GM21423 (cell line): ENCODE measurements around the gene HRAS.

Experiments used
- ATAC-seq: cut with Tn5 transposase; IDR thresholded peaks from one replicate; pipeline ENCODE4 v1.9.1; 2021; ENCODE audit warnings: mild to moderate bottlenecking, moderate library complexity; ENCODE audit not compliant: unreplicated experiment

HRAS gene

DNA sequence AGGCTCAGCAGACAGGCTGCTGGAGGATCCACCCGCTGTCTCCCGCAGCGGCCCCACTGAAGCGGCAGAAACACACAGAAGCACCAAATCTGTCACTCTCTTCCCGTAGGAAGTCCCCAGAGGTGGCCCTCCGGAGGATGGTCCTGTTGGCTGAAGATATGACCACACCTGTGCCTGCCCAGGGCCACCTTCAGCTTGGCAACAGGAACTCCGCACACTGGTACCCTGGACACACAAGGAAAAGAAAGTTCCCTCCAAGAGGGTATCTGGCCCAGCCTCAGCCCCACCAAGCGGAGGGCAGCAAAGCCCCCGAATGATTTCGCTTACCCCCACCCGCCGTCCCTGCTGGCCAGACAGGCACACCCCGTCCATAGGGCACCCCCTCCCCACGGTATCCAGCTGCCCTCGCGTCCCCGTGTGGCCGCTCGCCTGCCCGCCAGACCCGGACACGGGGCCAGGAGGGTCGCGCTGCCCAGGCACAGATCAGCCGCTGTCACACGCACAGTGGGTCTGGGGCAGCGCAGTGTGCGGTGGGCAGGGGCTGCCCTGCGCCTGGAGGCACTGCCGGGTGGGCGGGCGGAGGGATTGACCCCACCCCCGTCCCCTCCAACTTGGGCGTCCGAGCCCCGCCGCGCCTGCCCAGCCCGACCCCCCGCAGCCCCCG, 32.4 kb upstream of the HRAS start:
- ATAC-seq: no peak

DNA sequence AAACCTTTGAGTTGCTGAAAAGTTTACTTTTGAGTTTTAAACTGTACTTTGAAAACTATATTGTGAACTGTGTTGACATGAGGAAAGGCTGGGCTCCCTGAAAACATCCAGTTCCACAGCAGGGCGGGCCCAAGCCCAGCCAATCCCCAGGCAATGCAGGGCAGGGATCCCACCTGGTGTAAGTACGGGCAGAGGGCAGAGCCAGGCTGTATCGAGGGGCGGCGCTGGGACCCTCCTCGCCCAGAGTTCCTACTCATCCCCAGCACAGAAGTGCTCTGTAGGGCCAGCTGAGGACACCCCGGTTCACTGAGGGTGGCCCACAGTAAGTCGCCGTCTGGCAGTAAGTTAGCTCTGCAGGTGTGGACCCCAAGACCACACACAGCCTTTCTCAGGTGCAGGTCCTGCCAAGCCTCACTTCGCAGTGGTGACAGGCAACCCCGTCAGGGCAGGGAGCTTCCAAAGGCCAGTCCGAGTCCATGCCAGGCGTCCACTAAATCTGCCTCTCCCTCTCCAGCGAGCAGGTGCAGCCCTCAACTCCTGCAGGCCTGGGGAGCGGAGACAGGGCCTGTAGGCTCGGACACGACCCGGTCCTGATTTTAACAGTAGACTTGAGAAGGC, 31.7 kb upstream of the HRAS start:
- no peak for ATAC-seq

DNA sequence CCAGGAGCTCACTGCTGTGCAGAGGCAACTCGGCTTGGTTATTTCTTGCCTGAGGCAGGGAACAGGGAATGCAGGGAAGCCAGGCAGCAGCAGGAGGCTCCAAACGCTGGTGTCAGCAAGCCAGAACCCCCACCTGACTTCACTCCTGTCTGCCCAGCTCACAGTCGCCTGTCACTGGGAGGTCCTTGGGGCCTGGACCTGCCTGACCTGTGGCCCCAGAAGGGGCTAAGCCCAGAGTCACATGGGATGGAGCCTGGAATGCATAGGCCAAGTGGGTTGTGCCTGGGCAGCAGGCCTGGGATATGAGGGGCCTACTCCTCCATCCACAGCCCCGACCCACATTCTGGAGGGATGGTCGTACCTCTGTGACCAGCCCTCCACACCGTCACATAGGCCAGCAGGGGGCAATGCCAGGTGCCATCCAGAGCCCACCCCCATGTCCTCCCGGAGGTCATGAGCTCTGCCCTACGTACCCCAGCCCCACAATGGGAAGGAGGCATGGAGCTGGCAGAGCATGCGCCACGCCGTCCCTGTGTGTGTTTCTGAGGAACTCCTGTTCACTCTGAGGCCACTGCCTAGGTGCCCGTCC, 30.6 kb upstream of the HRAS start:
- no peak for ATAC-seq

- ATAC-seq: no peak
These were observed 28.6 kb upstream of the HRAS start for GRCh38 chr11:563812-564578.

DNA sequence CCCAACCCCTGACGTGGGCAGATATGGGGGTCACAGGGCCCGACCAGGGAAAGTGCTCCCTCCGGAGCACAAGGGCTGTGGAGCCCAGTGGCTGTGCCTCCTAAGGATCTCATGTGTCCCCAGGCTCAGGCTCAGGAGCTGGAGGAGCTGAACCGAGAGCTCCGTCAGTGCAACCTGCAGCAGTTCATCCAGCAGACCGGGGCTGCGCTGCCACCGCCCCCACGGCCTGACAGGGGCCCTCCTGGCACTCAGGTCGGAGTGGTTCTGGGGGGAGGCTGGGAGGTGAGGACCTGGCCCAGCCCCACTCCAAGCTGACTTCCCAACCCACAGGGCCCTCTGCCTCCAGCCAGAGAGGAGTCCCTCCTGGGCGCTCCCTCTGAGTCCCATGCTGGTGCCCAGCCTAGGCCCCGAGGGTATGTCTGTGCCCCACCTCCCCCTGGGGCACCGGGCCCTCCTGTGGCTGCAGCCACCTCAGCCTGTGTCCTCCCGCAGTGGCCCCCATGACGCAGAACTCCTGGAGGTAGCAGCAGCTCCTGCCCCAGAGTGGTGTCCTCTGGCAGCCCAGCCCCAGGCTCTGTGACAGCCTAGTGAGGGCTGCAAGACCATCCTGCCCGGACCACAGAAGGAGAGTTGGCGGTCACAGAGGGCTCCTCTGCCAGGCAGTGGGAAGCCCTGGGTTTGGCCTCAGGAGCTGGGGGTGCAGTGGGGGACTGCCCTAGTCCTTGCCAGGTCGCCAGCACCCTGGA, 27.9 kb upstream of the HRAS start:
- ATAC-seq: no peak

- no peak for ATAC-seq
These were observed 26.8 kb upstream of the HRAS start for GRCh38 chr11:562046-562645.

DNA sequence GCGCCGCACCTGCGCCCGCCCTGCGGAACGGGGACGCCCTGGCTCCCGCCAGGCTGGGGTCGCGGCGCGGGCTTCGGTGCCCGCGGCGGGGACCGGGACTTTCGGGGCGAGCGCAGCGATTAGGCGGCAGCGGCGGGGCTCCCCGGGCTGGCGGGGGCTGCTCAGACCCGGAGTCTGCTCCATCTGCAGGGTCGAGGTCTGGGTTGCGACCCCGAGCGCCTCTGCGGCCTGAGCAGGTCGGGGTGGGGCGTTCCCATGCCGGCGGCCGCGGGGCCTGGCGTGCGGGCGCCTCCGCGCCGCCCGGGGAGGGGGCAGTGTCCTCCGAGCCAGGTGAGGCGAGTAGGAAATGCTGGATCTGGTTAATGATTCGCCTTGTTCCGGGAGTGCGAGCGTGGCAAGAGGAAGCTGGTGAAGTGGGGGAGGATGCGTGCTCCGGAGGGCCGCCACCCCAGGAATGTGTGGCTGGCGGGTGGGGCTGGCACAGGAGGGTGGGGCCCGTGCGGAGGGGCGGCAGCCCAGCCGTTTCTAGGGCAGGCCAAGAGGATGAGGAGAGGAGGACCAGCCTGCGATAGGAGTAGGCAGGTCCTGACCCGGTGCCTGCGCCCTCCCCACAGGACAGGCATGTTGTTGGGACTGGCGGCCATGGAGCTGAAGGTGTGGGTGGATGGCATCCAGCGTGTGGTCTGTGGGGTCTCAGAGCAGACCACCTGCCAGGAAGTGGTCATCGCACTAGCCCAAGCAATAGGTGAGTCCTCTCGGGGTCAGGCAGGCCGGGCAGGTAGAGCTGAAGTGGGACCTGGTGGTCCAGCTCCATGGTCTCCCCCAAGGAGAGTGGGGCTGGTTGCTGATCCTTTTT, 26.0 kb upstream of the HRAS start:
- peak; percentile 19 for ATAC-seq

DNA sequence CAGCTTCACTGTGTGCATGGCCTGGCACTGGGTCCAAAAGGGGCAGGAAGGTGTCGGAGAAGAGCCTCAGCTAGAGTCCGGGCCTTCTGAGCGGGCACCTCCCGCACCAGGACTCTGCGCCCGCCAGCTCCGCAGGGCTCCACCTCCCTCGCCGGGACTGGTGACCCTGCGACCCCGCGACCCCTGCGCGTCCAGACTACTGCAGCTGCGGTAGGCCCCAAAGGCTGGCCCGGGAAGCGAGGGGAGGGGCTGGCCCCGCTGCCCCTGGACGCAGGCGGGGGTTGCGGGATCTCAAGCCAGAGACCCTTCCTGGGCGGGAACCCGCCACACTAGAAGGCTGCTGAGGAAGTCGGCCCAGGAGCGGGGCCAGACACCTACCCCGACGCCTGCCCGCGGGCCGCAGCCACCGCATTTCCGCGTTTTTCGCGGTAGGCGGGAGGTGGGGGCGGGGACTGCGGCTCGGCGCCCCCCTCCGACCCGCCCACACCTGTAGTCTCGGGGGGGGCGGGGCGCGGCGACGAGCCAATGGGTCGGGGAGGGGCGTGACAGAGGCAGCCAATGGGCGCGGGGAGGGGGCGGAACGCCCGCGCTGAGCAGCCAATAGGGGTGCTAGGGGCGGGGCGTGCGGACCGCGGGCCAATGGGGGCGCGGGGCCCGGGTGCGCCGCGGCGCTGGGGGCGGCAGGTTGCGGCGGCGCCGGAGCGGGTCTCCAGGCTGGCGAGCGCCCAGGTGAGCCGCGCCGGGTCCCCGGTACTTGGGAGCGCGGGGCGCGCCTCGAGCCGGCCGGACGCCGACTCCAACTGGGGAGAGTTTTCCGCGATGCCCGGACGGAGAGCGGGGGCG, 25.1 kb upstream of the HRAS start, which contains the start of the genes LMNTD2 and RASSF7:
TSS of gene LMNTD2 (minus strand) at position 434 of the 843 bp plus-strand sequence. CDS start at position 412, 22 bp downstream.
TSS of gene RASSF7 (plus strand) at position 666 of the 843 bp plus-strand sequence. CDS start 799 bp downstream, outside the sequence.
- peak; percentile 78 for ATAC-seq

DNA sequence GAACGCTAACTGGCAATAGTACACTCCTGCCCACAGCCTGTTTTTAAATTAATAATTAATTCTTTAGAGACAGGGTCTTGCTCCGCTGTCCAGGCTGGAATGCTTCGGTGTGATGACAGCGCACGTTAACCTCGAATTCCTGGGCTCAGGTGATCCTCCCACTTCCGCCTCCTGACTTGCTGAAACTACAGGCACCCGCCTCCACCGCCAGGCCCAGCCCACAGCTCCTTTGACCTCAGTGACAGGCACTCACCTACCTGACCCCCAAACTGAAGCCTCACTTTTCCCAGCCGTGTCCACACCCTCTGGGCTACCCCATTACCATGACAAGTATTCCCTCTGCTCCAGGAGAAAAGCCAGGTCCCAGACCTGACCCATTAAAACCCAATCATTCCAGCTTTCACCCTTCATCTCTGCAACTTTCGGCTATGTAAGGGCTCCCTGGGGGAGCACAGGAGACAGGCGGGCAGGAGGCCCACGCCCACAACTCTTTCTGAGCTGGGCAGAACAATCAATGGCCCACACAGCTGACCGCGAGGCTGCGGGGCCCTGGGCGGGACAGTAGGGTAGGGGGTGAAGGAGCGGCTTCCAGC, 24.4 kb upstream of the HRAS start:
- no peak for ATAC-seq

GRCh38 chr11:559020-559620, 23.7 kb upstream of the HRAS start:
- no peak for ATAC-seq

- no peak for ATAC-seq
These were observed 23.1 kb upstream of the HRAS start for GRCh38 chr11:558503-558902.

DNA sequence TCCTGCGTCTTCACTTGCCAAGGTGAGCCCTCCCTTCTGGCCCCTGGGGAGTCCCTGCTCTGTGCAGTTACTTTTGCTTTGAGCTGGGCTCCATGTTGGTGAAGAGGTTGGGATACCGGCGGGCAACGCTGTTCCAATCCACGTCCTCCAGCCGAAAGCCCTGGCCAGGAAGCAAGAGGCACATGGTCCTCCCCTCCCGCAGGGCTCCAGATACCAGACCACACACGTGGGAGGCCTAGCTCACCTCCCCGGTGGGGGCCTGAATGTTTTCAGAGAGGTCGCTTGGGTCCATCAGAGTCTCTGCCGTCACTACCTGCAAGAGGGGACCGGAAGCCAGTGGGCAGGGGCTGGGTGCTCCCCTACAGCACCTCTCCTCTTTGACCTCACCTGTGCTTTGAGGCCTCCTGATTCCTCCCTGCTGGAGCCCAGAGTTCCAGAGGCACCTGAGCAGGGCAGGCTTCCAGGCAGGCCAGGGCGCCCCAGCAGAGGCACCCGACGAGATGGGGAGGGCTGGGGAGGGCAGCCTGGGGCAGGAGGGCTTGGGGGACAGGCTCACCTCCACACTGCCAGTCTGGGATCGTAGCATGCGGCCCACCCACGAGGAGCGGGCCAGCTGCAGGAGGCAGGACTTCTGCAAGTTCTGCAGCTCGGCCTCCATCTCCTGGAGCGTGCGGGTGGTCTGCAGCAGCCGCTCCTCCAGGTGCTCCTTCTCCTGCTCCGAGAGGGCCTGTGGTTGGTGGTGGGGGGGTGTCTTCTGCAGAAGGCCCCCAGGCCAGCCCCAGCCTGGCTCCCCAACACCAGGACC, 22.2 kb upstream of the HRAS start:
- ATAC-seq: no peak

GRCh38 chr11:556662-557256, 21.4 kb upstream of the HRAS start:
- no peak for ATAC-seq

DNA sequence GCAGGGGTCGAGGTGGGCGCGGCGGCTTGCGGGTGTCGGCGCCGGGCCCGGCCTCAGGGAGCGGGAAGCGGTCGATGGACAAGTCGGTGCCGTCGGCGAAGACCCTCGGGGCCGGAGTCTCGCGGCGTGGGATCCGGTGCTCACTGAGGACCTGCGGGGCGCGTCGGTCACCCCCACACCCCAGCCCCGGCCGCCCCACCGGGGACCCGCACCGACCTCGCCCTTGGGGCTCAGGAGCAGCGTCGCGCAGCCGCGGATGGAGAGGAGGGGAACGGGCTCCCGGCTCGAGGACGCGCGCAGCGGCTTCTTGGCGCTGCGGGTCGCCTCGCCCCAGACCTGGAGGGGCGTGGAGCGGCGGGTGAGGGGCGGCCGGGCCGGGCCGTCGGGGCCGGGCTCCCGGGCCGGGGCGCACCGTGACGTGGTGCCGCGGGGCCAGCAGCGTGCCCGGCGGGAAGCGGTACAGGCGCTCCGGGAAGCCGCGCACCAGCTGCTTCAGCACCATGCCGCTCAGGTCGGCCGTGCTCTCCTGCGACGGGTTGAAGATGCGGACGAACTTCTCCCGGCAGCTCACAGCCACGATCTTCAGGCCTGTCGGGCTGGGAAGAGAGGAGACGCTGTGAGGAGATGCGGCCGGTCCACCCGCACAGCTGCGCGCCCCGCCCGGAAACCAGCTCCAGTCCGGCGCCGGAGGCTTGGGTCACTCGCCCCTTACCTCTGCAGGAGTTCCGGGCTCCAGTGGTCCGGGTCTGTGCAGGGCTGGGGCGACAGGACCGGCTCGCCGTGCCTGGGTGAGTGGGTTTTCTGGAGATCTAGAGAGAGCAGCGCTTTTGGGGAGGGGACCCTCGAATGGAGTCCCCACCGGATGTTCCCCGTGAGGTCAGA, 20.6 kb upstream of the HRAS start:
- ATAC-seq: no peak

DNA sequence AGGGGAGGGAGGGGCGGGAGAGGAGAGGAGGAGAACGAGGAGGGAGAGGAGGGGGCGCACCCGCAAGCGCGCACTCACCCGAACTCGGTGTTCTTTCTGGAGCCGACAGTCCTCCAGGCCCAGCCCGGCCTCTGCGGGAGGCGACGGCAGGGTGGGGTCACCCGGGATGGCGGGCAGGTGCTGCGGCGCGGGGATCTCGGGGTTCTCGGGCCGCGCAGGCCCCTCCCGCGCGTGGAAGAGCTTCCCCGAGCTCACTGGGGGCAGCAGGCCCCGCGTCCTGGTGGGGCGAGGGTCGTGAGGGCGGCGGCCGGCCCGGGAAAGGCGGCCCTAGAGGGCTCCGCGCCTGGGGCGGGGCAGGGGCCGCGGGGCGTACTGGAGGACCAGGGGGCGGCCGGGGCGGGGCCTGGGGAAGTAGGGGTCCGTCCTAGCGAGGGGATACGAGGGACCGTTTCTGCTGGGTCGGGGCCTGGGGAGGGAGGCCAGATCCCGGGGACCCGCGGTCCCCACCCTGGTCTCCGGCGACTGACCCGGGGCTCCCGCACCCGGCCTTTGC, 19.9 kb upstream of the HRAS start:
- no peak for ATAC-seq
